K562 (cell line): ENCODE data around the gene CHAD. TPM values are rescaled to one million over a fixed set of nuclear protein-coding genes. Genes with fewer than 3 reads are reported as not detected.

Source experiments
- CLOCK ChIP-seq: fragments of 250-450 bp; sonication (Bioruptor Pico); IDR thresholded peaks from 2 replicates; pipeline ENCODE4 v1.4.0; 2020; ENCODE audit warnings: mild to moderate bottlenecking, moderate library complexity, borderline replicate concordance
- CTCF ChIP-seq, 3 experiments: IDR thresholded peaks in 2 of 3; conservative IDR thresholded peaks in 1 of 3; 2 replicates each; pipeline ENCODE4 v1.5.1; 2011 to 2012; ENCODE audit warnings: low read length in 3 of 3, mild to moderate bottlenecking in 3 of 3, control low read depth in 2 of 3, improper control_type of control experiment in 1 of 3, inconsistent platforms in 1 of 3, low read depth in 1 of 3, mixed read lengths in 1 of 3, moderate library complexity in 1 of 3; ENCODE audit not compliant: insufficient read depth in 2 of 3
- E4F1 ChIP-seq: fragments of 250-450 bp; sonication (Bioruptor Pico); IDR thresholded peaks from 2 replicates; pipeline ENCODE4 v1.5.0; 2021; ENCODE audit warnings: mild to moderate bottlenecking, borderline replicate concordance
- ELF4 ChIP-seq: fragments of 450-650 bp; formaldehyde crosslinking; IDR thresholded peaks from 2 replicates; pipeline ENCODE4 v1.4.0; 2022; ENCODE audit warnings: missing genetic modification characterization
- HCFC1 ChIP-seq: IDR thresholded peaks from 2 replicates; pipeline ENCODE4 v1.6.1; 2012; ENCODE audit warnings: low read depth, low read length, improper control_type of control experiment
- HMBOX1 ChIP-seq: sonication (generic); IDR thresholded peaks from 2 replicates; pipeline ENCODE4 v1.6.1; 2016
- KDM4B ChIP-seq, 2 experiments: fragments of 450-650 bp in 1 of 2; sonication (generic) in 1 of 2; IDR thresholded peaks; 2 replicates each; pipeline ENCODE4 v1.6.1; 2016 to 2017; ENCODE audit warnings: borderline replicate concordance in 2 of 2, antibody characterized with exemption in 1 of 2, low read depth in 1 of 2, mild to moderate bottlenecking in 1 of 2
- MYNN ChIP-seq, 2 experiments: sonication (generic); formaldehyde crosslinking in 1 of 2; IDR thresholded peaks; 2 replicates each; pipeline versions ENCODE4 v1.5.0 to v1.6.1; 2016 to 2020; ENCODE audit warnings: antibody characterized with exemption in 1 of 2, missing genetic modification reagents in 1 of 2
- PHB ChIP-seq: fragments of 250-450 bp; sonication (Bioruptor Pico); IDR thresholded peaks from 2 replicates; pipeline ENCODE4 v1.5.0; 2021
- RBM15 ChIP-seq: fragments of 200-400 bp; formaldehyde crosslinking; IDR thresholded peaks from 2 replicates; pipeline ENCODE4 v1.6.1; 2018; ENCODE audit warnings: mild to moderate bottlenecking, low read length, moderate library complexity; ENCODE audit not compliant: insufficient read depth
- TFE3 ChIP-seq: fragments of 450-650 bp; formaldehyde crosslinking; IDR thresholded peaks from 2 replicates; pipeline ENCODE4 v1.4.0; 2020; ENCODE audit warnings: mild to moderate bottlenecking, mixed read lengths
- XRCC5 ChIP-seq: fragments of 200-400 bp; formaldehyde crosslinking; IDR thresholded peaks from 2 replicates; pipeline ENCODE4 v1.6.1; 2017; ENCODE audit warnings: low read depth, mild to moderate bottlenecking, low read length
- ZNF184 ChIP-seq: sonication (generic); formaldehyde crosslinking; IDR thresholded peaks from 2 replicates; pipeline ENCODE4 v1.5.0; 2020; ENCODE audit warnings: missing genetic modification reagents
- ZNF584 ChIP-seq: fragments of 200-800 bp; sonication (Bioruptor generic); IDR thresholded peaks from 2 replicates; pipeline ENCODE4 v1.6.1; 2016; ENCODE audit warnings: low read depth, mild to moderate bottlenecking, missing genetic modification characterization, missing compliant biosample characterization
- polyA plus RNA-seq, 8 experiments: library from polyadenylated mRNA; depleted of rRNA in 4 of 8; stranded (reverse) in 5 of 8; unstranded in 3 of 8; fragments of >200 nt; fragmentation: Nextera tagmentation in 2 of 8; fragmentation: Illumina TruSeq in 1 of 8; extraction: Ambion mirVana in 2 of 8; extraction: Trizol in 1 of 8; gene quantifications; 2 replicates each; pipeline versions ENCODE4 v1.2.1 to v1.2.3, GENCODE V29; 2011 to 2014; ENCODE audit warnings: inconsistent platforms in 1 of 8, missing spikeins in 1 of 8
- total RNA-seq, 7 experiments: library from RNA; depleted of rRNA in 6 of 7; stranded (reverse); fragments of >200 nt in 6 of 7; fragmentation: Illumina TruSeq in 2 of 7; extraction: Trizol in 2 of 7; gene quantifications; 2 replicates each; pipeline versions ENCODE4 v1.2.1 to v1.2.3, GENCODE V29; 2011 to 2021; ENCODE audit warnings: low replicate concordance in 1 of 7

Gene CHAD
- total and polyA plus RNA-seq, 9 of the 15 experiments (the other 6 are each of a cell fraction or from before 2014, with no cell fraction given), result not detected

- no peak for TF ChIP-seq CLOCK (CRISPR knock-in tag)
- TF ChIP-seq XRCC5, result no peak
- TF ChIP-seq PHB, result no peak
- TF ChIP-seq HMBOX1, result no peak
- no peak for TF ChIP-seq RBM15
- TF ChIP-seq HCFC1, result no peak
- no peak for TF ChIP-seq KDM4B (IDR thresholded peaks at IDR 0.05; ENCODE audit: borderline replicate concordance in 2 of 2, low read depth in 1 of 2)
- no peak for TF ChIP-seq ZNF584 (CRISPR knock-in tag)
- TF ChIP-seq TFE3, result peak; percentile 39
- TF ChIP-seq MYNN (IDR thresholded peaks at IDR 0.05), result no peak
- no peak for TF ChIP-seq MYNN (CRISPR knock-in tag; IDR thresholded peaks at IDR 0.05)
- TF ChIP-seq CTCF (IDR thresholded peaks at IDR 0.05 in 2 of 3, conservative IDR thresholded peaks at IDR 0.05 in 1 of 3; ENCODE audit: insufficient read depth in 2 of 3, low read depth in 1 of 3, low read length in 3 of 3), result no peak
- no peak for TF ChIP-seq ELF4
- TF ChIP-seq ZNF184 (CRISPR knock-in tag), result no peak
- no peak for TF ChIP-seq E4F1 (CRISPR knock-in tag)
Measured at GRCh38 chr17:50425682-50426471, 42.8 kb downstream of the CHAD start, which contains the start of gene ACSF2 (continued).
